PC-3 (cell line): ENCODE results near the gene PTPRH. TPM values are rescaled to one million over a fixed set of nuclear protein-coding genes. Genes with fewer than 3 reads are reported as not detected.

Source experiments
- ATAC-seq: fragments of 200-7000 bp; cut with Tn5 transposase; 2 replicates; pipeline ENCODE4 v1.9.1; 2020; ENCODE audit warnings: mild to moderate bottlenecking, moderate library complexity
- BruUV-seq: library from RNA; stranded (reverse); fragments of 400-500 nt; replicated peaks from 2 replicates; lab custom pipeline; 2021; lab: Mats Ljungman, UMichigan
- CTCF ChIA-PET: fragments of 300-600 bp; sonication (Branson Sonifier 250); formaldehyde crosslinking; loops from one replicate; lab custom pipeline; 2022; ENCODE audit warnings: antibody characterized with exemption; lab: Charles Lee
- POLR2A ChIA-PET: fragments of 300-600 bp; sonication (Branson Sonifier 250); formaldehyde crosslinking; loops from one replicate; lab custom pipeline; 2022; ENCODE audit warnings: antibody characterized with exemption; ENCODE audit not compliant: unreplicated experiment; lab: Charles Lee
- DNase-seq: peaks from one replicate; pipeline ENCODE4 v3.0.0-alpha.2; 2015
- H2AFZ ChIP-seq: fragments of 300-600 bp; sonication (generic); 2 replicates; pipeline ENCODE4 v1.6.0; 2016; ENCODE audit warnings: antibody characterized with exemption, low read length
- H3F3A ChIP-seq: fragments of 300-600 bp; sonication (generic); one replicate; pipeline ENCODE4 v1.6.0; 2017; ENCODE audit warnings: antibody characterized with exemption, low read length, control low read depth, mild to moderate bottlenecking; ENCODE audit not compliant: unreplicated experiment
- H3K27ac ChIP-seq: fragments of 300-600 bp; sonication (generic); 2 replicates; pipeline ENCODE4 v1.5.1; 2016; ENCODE audit warnings: mild to moderate bottlenecking, low read length
- H3K27me3 ChIP-seq: fragments of 300-600 bp; sonication (generic); 2 replicates; pipeline ENCODE4 v1.6.1; 2016; ENCODE audit warnings: low read length, mixed read lengths
- H3K36me3 ChIP-seq: fragments of 300-600 bp; sonication (generic); 2 replicates; pipeline ENCODE4 v1.6.1; 2016; ENCODE audit warnings: low read depth, mixed run types, low read length, mixed read lengths
- H3K4me1 ChIP-seq: fragments of 300-600 bp; sonication (generic); 2 replicates; pipeline ENCODE4 v1.5.1; 2016; ENCODE audit warnings: low read length; ENCODE audit not compliant: insufficient read depth
- H3K4me2 ChIP-seq: fragments of 300-600 bp; sonication (generic); 2 replicates; pipeline ENCODE4 v1.6.0; 2016; ENCODE audit warnings: low read length
- H3K4me3 ChIP-seq: fragments of 300-600 bp; sonication (generic); 2 replicates; pipeline ENCODE4 v1.5.1; 2016; ENCODE audit warnings: mild to moderate bottlenecking, low read length, mixed read lengths
- H3K79me2 ChIP-seq: fragments of 300-600 bp; sonication (generic); 2 replicates; pipeline ENCODE4 v1.6.1; 2017; ENCODE audit warnings: low read length, mixed read lengths
- H3K9ac ChIP-seq: fragments of 300-600 bp; sonication (generic); 2 replicates; pipeline ENCODE4 v1.6.0; 2016; ENCODE audit warnings: mild to moderate bottlenecking, low read length
- H3K9me2 ChIP-seq: fragments of 300-600 bp; sonication (generic); replicated peaks from 2 replicates; pipeline ENCODE4 v1.6.1; 2016; ENCODE audit warnings: mixed run types, low read length, mixed read lengths
- H3K9me3 ChIP-seq: fragments of 300-600 bp; sonication (generic); 2 replicates; pipeline ENCODE4 v1.6.1; 2016; ENCODE audit warnings: low read length, mixed read lengths
- H4K20me1 ChIP-seq: fragments of 300-600 bp; sonication (generic); 2 replicates; pipeline ENCODE4 v1.6.1; 2016; ENCODE audit warnings: low read length, mixed read lengths
- EZH2 ChIP-seq: fragments of 300-600 bp; sonication (generic); IDR thresholded peaks from one replicate; pipeline ENCODE4 v1.6.1; 2017; ENCODE audit warnings: antibody characterized with exemption, mild to moderate bottlenecking, low read length; ENCODE audit not compliant: unreplicated experiment
- EZH2phosphoT487 ChIP-seq: fragments of 300-600 bp; sonication (generic); IDR thresholded peaks from 2 replicates; pipeline ENCODE4 v1.6.1; 2018; ENCODE audit warnings: mild to moderate bottlenecking, antibody characterized with exemption, low read length, borderline replicate concordance
- intact Hi-C: fragments of 100-400 bp; cut with micrococcal nuclease; formaldehyde crosslinking; loops from 2 replicates; pipeline ENCODE4 v1.9.0; 2023
- total RNA-seq: library from RNA; depleted of rRNA; stranded (reverse); fragments of >200 nt; gene quantifications from 2 replicates; pipeline ENCODE4 v1.2.3, GENCODE V29; 2014
- TF ChIP-seq, protein P1 (sequence below): fragments of 300-600 bp; sonication (generic); conservative IDR thresholded peaks from 2 replicates; pipeline ENCODE4 v1.5.1; 2017; ENCODE audit warnings: antibody characterized with exemption, low read depth, mild to moderate bottlenecking, low read length

PTPRH gene
- total RNA-seq, 1 experiment from 2014 or later = 10.9 TPM

- intact Hi-C loops = no loop called here
- CTCF ChIA-PET = no interaction called here
- Histone ChIP-seq H3K79me2 (peaks cover 93% of the 10 kb centered on the region), H4K20me1 (peaks cover 74% of the 10 kb centered on the region), H3K36me3 (peaks cover 25% of the 10 kb centered on the region; the same call in 1 of the 2 replicates), H3K9me3 (no peaks in the 10 kb centered on the region), H3F3A (no peaks in the 10 kb centered on the region), H3K9me2 (no peaks in the 10 kb centered on the region), H3K4me1 (peaks cover 57% of the 10 kb centered on the region), H3K4me3 (no peak overlapping the region), H3K27me3 (no peaks in the 10 kb centered on the region), H2AFZ (no peak overlapping the region), H3K4me2 (no peak overlapping the region), H3K27ac (no peak overlapping the region), H3K9ac (no peak overlapping the region)
- no peak for ATAC-seq
- TF ChIP-seq EZH2phosphoT487 = no peak
- TF ChIP-seq, protein P1, sequence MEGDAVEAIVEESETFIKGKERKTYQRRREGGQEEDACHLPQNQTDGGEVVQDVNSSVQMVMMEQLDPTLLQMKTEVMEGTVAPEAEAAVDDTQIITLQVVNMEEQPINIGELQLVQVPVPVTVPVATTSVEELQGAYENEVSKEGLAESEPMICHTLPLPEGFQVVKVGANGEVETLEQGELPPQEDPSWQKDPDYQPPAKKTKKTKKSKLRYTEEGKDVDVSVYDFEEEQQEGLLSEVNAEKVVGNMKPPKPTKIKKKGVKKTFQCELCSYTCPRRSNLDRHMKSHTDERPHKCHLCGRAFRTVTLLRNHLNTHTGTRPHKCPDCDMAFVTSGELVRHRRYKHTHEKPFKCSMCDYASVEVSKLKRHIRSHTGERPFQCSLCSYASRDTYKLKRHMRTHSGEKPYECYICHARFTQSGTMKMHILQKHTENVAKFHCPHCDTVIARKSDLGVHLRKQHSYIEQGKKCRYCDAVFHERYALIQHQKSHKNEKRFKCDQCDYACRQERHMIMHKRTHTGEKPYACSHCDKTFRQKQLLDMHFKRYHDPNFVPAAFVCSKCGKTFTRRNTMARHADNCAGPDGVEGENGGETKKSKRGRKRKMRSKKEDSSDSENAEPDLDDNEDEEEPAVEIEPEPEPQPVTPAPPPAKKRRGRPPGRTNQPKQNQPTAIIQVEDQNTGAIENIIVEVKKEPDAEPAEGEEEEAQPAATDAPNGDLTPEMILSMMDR = no peak
- no peak for TF ChIP-seq EZH2
- no peak for DNase-seq
- POLR2A ChIA-PET = no interaction called here
- BruUV-seq = no TSS peak
Measured at GRCh38 chr19:55249841-55250240, 40.5 kb upstream of the PTPRH start.

GRCh38 chr19:55248704-55249103 lies 39.4 kb upstream of the PTPRH start:
- Histone ChIP-seq H2AFZ (no peak overlapping the region), H3K79me2 (peaks cover 82% of the 10 kb centered on the region), H3K27me3 (no peaks in the 10 kb centered on the region), H3K4me1 (peaks cover 46% of the 10 kb centered on the region), H4K20me1 (peaks cover 65% of the 10 kb centered on the region), H3K27ac (peak overlapping the region; percentile 73), H3F3A (no peaks in the 10 kb centered on the region), H3K9me2 (no peaks in the 10 kb centered on the region), H3K4me3 (no peak overlapping the region), H3K9me3 (no peaks in the 10 kb centered on the region), H3K4me2 (no peak overlapping the region), H3K9ac (no peak overlapping the region), H3K36me3 (peaks cover 36% of the 10 kb centered on the region; the same call in 1 of the 2 replicates)
- TF ChIP-seq, protein P1 = no peak
- no peak for TF ChIP-seq EZH2phosphoT487
- no peak for TF ChIP-seq EZH2
- no peak for ATAC-seq
- intact Hi-C loops = no loop called here
- POLR2A ChIA-PET = no interaction called here
- no TSS peak for BruUV-seq
- CTCF ChIA-PET = no interaction called here
- no peak for DNase-seq

DNA sequence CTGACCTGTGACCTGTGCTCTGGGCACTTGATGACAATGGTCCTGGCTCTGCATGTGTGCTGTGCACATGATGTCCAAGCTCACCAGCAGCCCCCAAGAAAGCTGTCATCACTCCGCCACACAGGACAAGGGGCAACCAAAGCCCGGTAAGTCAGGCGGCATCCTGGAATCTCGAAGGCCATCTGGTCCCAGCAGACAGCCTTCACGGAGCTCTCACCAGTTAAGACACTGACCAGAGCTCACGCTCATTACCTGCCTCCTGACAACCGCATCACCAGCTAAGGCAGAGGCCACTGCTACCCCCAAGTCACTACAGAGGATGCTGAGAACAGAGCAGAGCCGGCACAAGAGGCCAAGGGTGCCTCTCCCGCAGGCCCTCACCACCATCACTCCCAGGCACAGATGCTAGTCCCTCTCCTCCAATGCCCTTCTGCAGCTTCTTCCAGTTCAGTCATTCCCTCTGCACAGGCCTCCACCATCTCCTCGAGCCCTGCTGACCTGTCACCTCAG lies 38.9 kb upstream of the PTPRH start:
- Histone ChIP-seq H3K27me3 (no peaks in the 10 kb centered on the region), H3K9ac (peak overlapping the region; percentile 17; the same call in 1 of the 2 replicates), H2AFZ (no peak overlapping the region), H3K36me3 (peaks cover 41% of the 10 kb centered on the region; the same call in 1 of the 2 replicates), H3K4me3 (no peak overlapping the region), H3K9me3 (no peaks in the 10 kb centered on the region), H3F3A (no peaks in the 10 kb centered on the region), H3K79me2 (peaks cover 77% of the 10 kb centered on the region), H4K20me1 (peaks cover 61% of the 10 kb centered on the region), H3K4me2 (peak overlapping the region; percentile 45; the same call in 1 of the 2 replicates), H3K4me1 (peaks cover 43% of the 10 kb centered on the region), H3K9me2 (no peaks in the 10 kb centered on the region), H3K27ac (peak overlapping the region; percentile 73)
- TF ChIP-seq EZH2 = no peak
- ATAC-seq (no peak), DNase-seq (no peak)
- ChIA-PET CTCF (no interaction called here), POLR2A (interaction anchor here (0.5 to 1.0 kb wide), 2 partner anchors 8 to 29 kb away, joined by 3 to 6 read pairs; no protein-coding TSS in a partner anchor)
- intact Hi-C loops = no loop called here
- BruUV-seq = no TSS peak
